Panc1 (cell line): ENCODE measurements around the gene RNF8. TPM values are rescaled to one million over a fixed set of nuclear protein-coding genes. Genes with fewer than 3 reads are reported as not detected.

Experiments used
- ATAC-seq: fragments of 200-7000 bp; cut with Tn5 transposase; 2 replicates; pipeline ENCODE4 v1.9.1; 2020; ENCODE audit warnings: mild to moderate bottlenecking, moderate library complexity
- Bru-seq: library from RNA; stranded (reverse); fragments of 400-500 nt; gene quantifications from one replicate; lab custom pipeline; 2021; lab: Mats Ljungman, UMichigan
- BruChase-seq, 2 experiments: library from RNA; stranded (reverse); fragments of 400-500 nt; gene quantifications; one replicate each; lab custom pipeline; 2021; lab: Mats Ljungman, UMichigan
- BruUV-seq: library from RNA; stranded (reverse); fragments of 400-500 nt; replicated peaks from 2 replicates; lab custom pipeline; 2021; lab: Mats Ljungman, UMichigan
- CTCF ChIA-PET: fragments of 300-600 bp; sonication (Branson Sonifier 250); formaldehyde crosslinking; loops from one replicate; lab custom pipeline; 2022; ENCODE audit warnings: antibody characterized with exemption; lab: Charles Lee
- POLR2A ChIA-PET: fragments of 300-600 bp; sonication (Branson Sonifier 250); formaldehyde crosslinking; loops from one replicate; lab custom pipeline; 2022; ENCODE audit warnings: antibody characterized with exemption; lab: Charles Lee
- DNase-seq: peaks from one replicate; pipeline ENCODE4 v3.0.0-alpha.2; 2010; ENCODE audit warnings: low read depth, low spot score
- H3K27ac ChIP-seq: 2 replicates; pipeline ENCODE4 v1.5.1; 2011; ENCODE audit warnings: mild to moderate bottlenecking, low read length, inconsistent platforms
- H3K27me3 ChIP-seq: fragments of 200-500 bp; sonication (Bioruptor generic); 2 replicates; pipeline ENCODE4 v1.6.0; 2014; ENCODE audit warnings: low read length, inconsistent platforms; ENCODE audit not compliant: control insufficient read depth, insufficient read depth
- H3K36me3 ChIP-seq: fragments of 200-500 bp; sonication (Bioruptor generic); 2 replicates; pipeline ENCODE4 v1.5.1; 2014; ENCODE audit warnings: inconsistent platforms, mild to moderate bottlenecking, low read length, moderate library complexity; ENCODE audit not compliant: control insufficient read depth, insufficient read depth
- H3K4me1 ChIP-seq: 2 replicates; pipeline ENCODE4 v1.5.1; 2011; ENCODE audit warnings: inconsistent platforms, mild to moderate bottlenecking, low read length, moderate library complexity; ENCODE audit not compliant: control insufficient read depth, insufficient read depth
- H3K4me3 ChIP-seq, 2 experiments: 2 replicates each; pipeline ENCODE4 v1.5.1; 2011 to 2012; ENCODE audit warnings: low read depth in 2 of 2, low read length in 2 of 2, mild to moderate bottlenecking in 2 of 2, inconsistent platforms in 1 of 2, moderate library complexity in 1 of 2
- H3K9me3 ChIP-seq: fragments of 200-500 bp; sonication (Bioruptor generic); 2 replicates; pipeline ENCODE4 v1.5.1; 2014; ENCODE audit warnings: low read depth, mild to moderate bottlenecking, inconsistent platforms, low read length, moderate library complexity; ENCODE audit not compliant: control insufficient read depth, insufficient read depth
- CTCF ChIP-seq: fragments of 450-650 bp; IDR thresholded peaks from 2 replicates; pipeline ENCODE4 v1.5.1; 2017; ENCODE audit warnings: mild to moderate bottlenecking
- POLR2AphosphoS5 ChIP-seq: IDR thresholded peaks from 2 replicates; pipeline ENCODE4 v1.6.1; 2012; ENCODE audit warnings: mild to moderate bottlenecking, low read depth, low read length, moderate library complexity
- REST ChIP-seq, 2 experiments: IDR thresholded peaks; 2 replicates each; pipeline ENCODE4 v1.6.1; 2011 to 2012; ENCODE audit warnings: low read depth in 2 of 2, control low read depth in 1 of 2, low read length in 1 of 2, mild to moderate bottlenecking in 1 of 2, moderate library complexity in 1 of 2; ENCODE audit not compliant: insufficient read depth in 1 of 2
- SIN3A ChIP-seq: IDR thresholded peaks from 2 replicates; pipeline ENCODE4 v1.6.1; 2012; ENCODE audit warnings: low read depth, mild to moderate bottlenecking, low read length, moderate library complexity, borderline replicate concordance; ENCODE audit not compliant: insufficient read depth
- TCF7L2 ChIP-seq: IDR thresholded peaks from 2 replicates; pipeline ENCODE4 v1.6.1; 2011; ENCODE audit warnings: mild to moderate bottlenecking, low read depth, low read length, inconsistent platforms
- in situ Hi-C: cut with HindIII; loops from 2 replicates; pipeline ENCODE4 v1.10.0; 2016; ENCODE audit warnings: low sequenced_read_pairs, low pct_unique_long_range_greater_than_20kb
- intact Hi-C: fragments of 100-400 bp; cut with micrococcal nuclease; formaldehyde crosslinking; loops from one replicate; pipeline ENCODE4 v1.10.0; 2022; ENCODE audit not compliant: unreplicated experiment
- long read RNA-seq: library from polyadenylated mRNA; unstranded; transcript quantifications from one replicate; pipeline ENCODE4 v2.0.0, GENCODE V29; 2021; ENCODE audit not compliant: unreplicated experiment
- polyA plus RNA-seq: library from polyadenylated mRNA; unstranded; fragments of >200 nt; gene quantifications from one replicate; pipeline ENCODE4 v1.2.1, GENCODE V29; 2012; ENCODE audit warnings: missing spikeins; ENCODE audit not compliant: insufficient read length
- total RNA-seq: library from RNA; stranded (reverse); gene quantifications from one replicate; pipeline ENCODE4 v1.2.1, GENCODE V29; 2021; ENCODE audit not compliant: unreplicated experiment

Gene RNF8, protein sequence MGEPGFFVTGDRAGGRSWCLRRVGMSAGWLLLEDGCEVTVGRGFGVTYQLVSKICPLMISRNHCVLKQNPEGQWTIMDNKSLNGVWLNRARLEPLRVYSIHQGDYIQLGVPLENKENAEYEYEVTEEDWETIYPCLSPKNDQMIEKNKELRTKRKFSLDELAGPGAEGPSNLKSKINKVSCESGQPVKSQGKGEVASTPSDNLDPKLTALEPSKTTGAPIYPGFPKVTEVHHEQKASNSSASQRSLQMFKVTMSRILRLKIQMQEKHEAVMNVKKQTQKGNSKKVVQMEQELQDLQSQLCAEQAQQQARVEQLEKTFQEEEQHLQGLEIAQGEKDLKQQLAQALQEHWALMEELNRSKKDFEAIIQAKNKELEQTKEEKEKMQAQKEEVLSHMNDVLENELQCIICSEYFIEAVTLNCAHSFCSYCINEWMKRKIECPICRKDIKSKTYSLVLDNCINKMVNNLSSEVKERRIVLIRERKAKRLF
- total RNA-seq, result 21.1 TPM
- polyA plus RNA-seq, result 14.9 TPM
- percentile 67 among the genes with signal in this experiment for Bru-seq, nascent RNA
- percentile 69 among the genes with signal in this experiment for BruChase-seq, experiment 1, labeled RNA remaining after a 2-hour chase
- percentile 65 among the genes with signal in this experiment for BruChase-seq, experiment 2, labeled RNA remaining after a 6-hour chase
- long read RNA-seq, full-length matches to known transcripts, result 24 of 30 reads
- long read RNA-seq, partial matches to known transcripts, result 1 of 30 reads
- long read RNA-seq, other reads (novel, unspliced or antisense), result 5 of 30 reads

- BruUV-seq, result no TSS peak
- Histone ChIP-seq H3K4me3 (peak within 1 kb of the TSS; percentile 87 to 88), H3K27ac (peak within 1 kb of the TSS; percentile 83), H3K9me3 (no peaks in the 10 kb centered on the region), H3K4me1 (peaks cover 6% of the 10 kb centered on the region), H3K36me3 (no peaks in the 10 kb centered on the region; the same call in 1 of the 2 replicates), H3K27me3 (no peaks in the 10 kb centered on the region)
- in situ Hi-C loops, result no loop called here
- peak; percentile 51 for DNase-seq
- intact Hi-C loops, result no loop called here
- ATAC-seq, result peak; percentile 99
- ChIA-PET POLR2A (interaction anchor here (0.6 to 0.7 kb wide), 2 partner anchors 12 to 82 kb away, joined by 3 to 5 read pairs; no protein-coding TSS in a partner anchor), CTCF (interaction anchor here (0.7 kb wide), 2 partner anchors 13 to 322 kb away, joined by 3 to 4 read pairs; no protein-coding TSS in a partner anchor)
- no peak for TF ChIP-seq CTCF
- TF ChIP-seq SIN3A, result 0 out of 2 replicates have a peak, but pooled peaks have one; percentile 45
- no peak for TF ChIP-seq REST (IDR thresholded peaks at IDR 0.05; ENCODE audit: insufficient read depth in 1 of 2, low read depth in 2 of 2, low read length in 1 of 2)
- peak; percentile 75; the same call in 1 of the 2 replicates for TF ChIP-seq POLR2AphosphoS5
- TF ChIP-seq TCF7L2, result 0 out of 2 replicates have a peak, but pooled peaks have one; percentile 21
These were observed at the start of gene RNF8 for GRCh38 chr6:37353761-37354525. Gene RNF8, plus strand, starts transcription at chr6:37353983. Its CDS starts 182 bp downstream, at chr6:37354165.

- no peak for DNase-seq
- Histone ChIP-seq H3K9me3 (no peaks in the 10 kb centered on the region), H3K27me3 (no peaks in the 10 kb centered on the region), H3K27ac (no peak overlapping the region), H3K36me3 (no peaks in the 10 kb centered on the region; the same call in 1 of the 2 replicates), H3K4me3 (no peak overlapping the region), H3K4me1 (no peaks in the 10 kb centered on the region)
- in situ Hi-C loops, result no loop called here
- no peak for TF ChIP-seq SIN3A
- TF ChIP-seq POLR2AphosphoS5, result no peak
- TF ChIP-seq CTCF, result no peak
- TF ChIP-seq REST (IDR thresholded peaks at IDR 0.05; ENCODE audit: insufficient read depth in 1 of 2, low read depth in 2 of 2, low read length in 1 of 2), result no peak
- no peak for TF ChIP-seq TCF7L2
- no TSS peak for BruUV-seq
- CTCF ChIA-PET, result no interaction called here
- POLR2A ChIA-PET, result interaction anchor here (0.6 kb wide), 1 partner anchor 17 kb away, joined by 4 read pairs; no protein-coding TSS in a partner anchor
- no peak for ATAC-seq
- intact Hi-C loops, result no loop called here
These were observed 49.0 kb upstream of the RNF8 start for GRCh38 chr6:37304766-37305165.
